HepG2 (cell line): Measurements from ENCODE around the gene TUBA1A. TPM values are rescaled to one million over a fixed set of nuclear protein-coding genes. Genes with fewer than 3 reads are reported as not detected.

Experiments
- ATAC-seq: fragments of 200-7000 bp; cut with Tn5 transposase; 3 replicates; pipeline ENCODE4 v1.9.1; 2020; ENCODE audit warnings: mild to moderate bottlenecking, moderate library complexity
- BruUV-seq: library from RNA; stranded (reverse); fragments of 400-500 nt; replicated peaks from 2 replicates; lab custom pipeline; 2021; lab: Mats Ljungman, UMichigan
- CTCF ChIA-PET: fragments of 300-600 bp; formaldehyde crosslinking; extraction: SDS; loops from one replicate; lab custom pipeline; 2021; ENCODE audit warnings: low total read pairs, inconsistent platforms, low intra/inter-chr PET ratio; lab: Yijun Ruan, JAX
- POLR2A ChIA-PET: fragments of 350-600 bp; sonication (Branson Sonifier 250); formaldehyde crosslinking; loops from one replicate; lab custom pipeline; 2020; ENCODE audit warnings: antibody characterized with exemption, inconsistent platforms; lab: Yijun Ruan, JAX
- DNase-seq: peaks from one replicate; pipeline ENCODE4 v3.0.0-alpha.2; 2015; ENCODE audit warnings: low spot score
- FAIRE-seq: peaks from 3 replicates; lab custom pipeline; 2011; peaks lifted over from hg19 to GRCh38; lab: Jason Lieb, UNC
- H2AFZ ChIP-seq: one replicate; pipeline ENCODE4 v1.6.1; 2011; ENCODE audit warnings: low read length, inconsistent platforms
- H3K27ac ChIP-seq: fragments of 300-600 bp; 3 replicates; pipeline ENCODE4 v1.8.0; 2011; ENCODE audit warnings: mixed run types, mild to moderate bottlenecking, mixed read lengths, low read length, inconsistent platforms; ENCODE audit not compliant: insufficient read depth; ENCODE audit errors: extremely low read length
- H3K27me3 ChIP-seq, 2 experiments: fragments of 200-600 bp in 1 of 2; 2 replicates in 1 of 2; 3 replicates in 1 of 2; pipeline versions ENCODE4 v1.6.0 to v1.8.0; 2011; ENCODE audit warnings: low read length in 2 of 2, mild to moderate bottlenecking in 2 of 2, moderate library complexity in 2 of 2, inconsistent platforms in 1 of 2; ENCODE audit not compliant: insufficient read depth in 2 of 2, control insufficient read depth in 1 of 2
- H3K36me3 ChIP-seq, 2 experiments: fragments of 200-600 bp in 1 of 2; replicated peaks in 1 of 2; 2 replicates in 1 of 2; 3 replicates in 1 of 2; pipeline versions ENCODE4 v1.5.1 to v1.8.0; 2011; ENCODE audit warnings: low read length in 2 of 2, inconsistent platforms in 1 of 2; ENCODE audit not compliant: insufficient read depth in 2 of 2, control insufficient read depth in 1 of 2
- H3K4me1 ChIP-seq: 2 replicates; pipeline ENCODE4 v1.5.1; 2012; ENCODE audit warnings: low read length, inconsistent platforms; ENCODE audit not compliant: insufficient read depth
- H3K4me2 ChIP-seq: 2 replicates; pipeline ENCODE4 v1.6.0; 2011; ENCODE audit warnings: low read depth, low read length, inconsistent platforms
- H3K4me3 ChIP-seq, 3 experiments: fragments of 200-600 bp in 1 of 3; sonication (generic), shearing (Covaris generic) in 1 of 3; replicated peaks in 1 of 3; 2 replicates each; pipeline ENCODE4 v1.5.1; 2011 to 2016; ENCODE audit warnings: low read length in 3 of 3, inconsistent platforms in 2 of 3, low read depth in 2 of 3, mild to moderate bottlenecking in 2 of 3, control low read depth in 1 of 3, mixed read lengths in 1 of 3; ENCODE audit not compliant: insufficient read depth in 1 of 3
- H3K79me2 ChIP-seq: one replicate; pipeline ENCODE4 v1.6.1; 2011; ENCODE audit warnings: low read length, inconsistent platforms; ENCODE audit not compliant: insufficient read depth
- H3K9ac ChIP-seq: 2 replicates; pipeline ENCODE4 v1.6.0; 2011; ENCODE audit warnings: mild to moderate bottlenecking, low read depth, low read length, inconsistent platforms; ENCODE audit not compliant: insufficient read depth
- H3K9me3 ChIP-seq: 2 replicates; pipeline ENCODE4 v1.5.1; 2012; ENCODE audit warnings: mild to moderate bottlenecking, low read length
- H4K20me1 ChIP-seq: 2 replicates; pipeline ENCODE4 v1.6.0; 2011; ENCODE audit warnings: inconsistent platforms, mild to moderate bottlenecking, low read length, moderate library complexity; ENCODE audit not compliant: insufficient read depth
- CBX5 ChIP-seq: sonication (generic); formaldehyde crosslinking; IDR thresholded peaks from 2 replicates; pipeline ENCODE4 v1.4.0; 2020; ENCODE audit warnings: missing genetic modification reagents, borderline replicate concordance
- CHCHD3 ChIP-seq: sonication (generic); formaldehyde crosslinking; IDR thresholded peaks from 2 replicates; pipeline ENCODE4 v1.8.0; 2022; ENCODE audit warnings: mild to moderate bottlenecking, missing genetic modification reagents, moderate library complexity
- HNF1B ChIP-seq: sonication (generic); formaldehyde crosslinking; IDR thresholded peaks from 2 replicates; pipeline ENCODE4 v1.5.1; 2020; ENCODE audit warnings: mild to moderate bottlenecking, moderate library complexity, missing genetic modification reagents
- HNRNPH1 ChIP-seq: fragments of 200-400 bp; formaldehyde crosslinking; optimal IDR thresholded peaks from 2 replicates; pipeline ENCODE3; 2017; ENCODE audit warnings: mild to moderate bottlenecking, low read depth, low read length
- KLF12 ChIP-seq: sonication (generic); formaldehyde crosslinking; IDR thresholded peaks from 2 replicates; pipeline ENCODE4 v1.4.0; 2020; ENCODE audit warnings: missing genetic modification reagents, borderline replicate concordance
- MIER2 ChIP-seq: IDR thresholded peaks from 2 replicates; pipeline ENCODE4 v1.6.1; 2016; ENCODE audit warnings: missing biosample characterization, missing genetic modification reagents
- NONO ChIP-seq, 2 experiments: fragments of 450-650 bp in 1 of 2; sonication (generic) in 1 of 2; formaldehyde crosslinking in 1 of 2; IDR thresholded peaks in 1 of 2; conservative IDR thresholded peaks in 1 of 2; 2 replicates each; pipeline versions ENCODE4 v1.6.1 to v1.8.0; 2017 to 2022; ENCODE audit warnings: mild to moderate bottlenecking in 1 of 2, missing genetic modification reagents in 1 of 2, moderate library complexity in 1 of 2
- PHB2 ChIP-seq: fragments of 450-650 bp; IDR thresholded peaks from 2 replicates; pipeline ENCODE4 v1.6.1; 2018; ENCODE audit not compliant: partially characterized antibody
- PHF20 ChIP-seq: sonication (generic); formaldehyde crosslinking; IDR thresholded peaks from 2 replicates; pipeline ENCODE4 v1.5.0; 2020; ENCODE audit warnings: mild to moderate bottlenecking, missing genetic modification reagents
- SATB2 ChIP-seq: sonication (generic); formaldehyde crosslinking; IDR thresholded peaks from 2 replicates; pipeline ENCODE4 v1.5.0; 2020; ENCODE audit warnings: missing genetic modification reagents
- XRCC5 ChIP-seq: fragments of 200-400 bp; formaldehyde crosslinking; optimal IDR thresholded peaks from 2 replicates; pipeline ENCODE3; 2017; ENCODE audit warnings: mild to moderate bottlenecking, low read length
- ZBTB44 ChIP-seq: sonication (generic); formaldehyde crosslinking; IDR thresholded peaks from 2 replicates; pipeline ENCODE4 v1.4.0; 2020; ENCODE audit warnings: missing genetic modification reagents
- ZNF143 ChIP-seq: sonication (generic); formaldehyde crosslinking; IDR thresholded peaks from 2 replicates; pipeline ENCODE4 v1.4.0; 2020; ENCODE audit warnings: missing genetic modification reagents
- ZNF296 ChIP-seq: sonication (generic); formaldehyde crosslinking; conservative IDR thresholded peaks from 2 replicates; pipeline ENCODE4 v1.5.0; 2020; ENCODE audit warnings: mild to moderate bottlenecking, missing genetic modification reagents
- ZNF549 ChIP-seq: sonication (generic); formaldehyde crosslinking; IDR thresholded peaks from 2 replicates; pipeline ENCODE4 v1.5.0; 2020; ENCODE audit warnings: missing genetic modification reagents
- ZNF775 ChIP-seq: sonication (generic); formaldehyde crosslinking; IDR thresholded peaks from 2 replicates; pipeline ENCODE4 v1.4.0; 2020; ENCODE audit warnings: missing genetic modification reagents, mild to moderate bottlenecking, moderate library complexity, borderline replicate concordance
- ZSCAN31 ChIP-seq: sonication (generic); formaldehyde crosslinking; IDR thresholded peaks from 2 replicates; pipeline ENCODE4 v1.5.0; 2020; ENCODE audit warnings: low read depth, mild to moderate bottlenecking, missing genetic modification reagents
- ZSCAN9 ChIP-seq: IDR thresholded peaks from 2 replicates; pipeline ENCODE4 v1.6.1; 2016; ENCODE audit warnings: borderline replicate concordance
- WGBS: methylation state at CpG from one replicate; pipeline ENCODE4 v1.1.6; 2017; ENCODE audit warnings: low lambda C conversion rate; 5-methylcytosine and 5-hydroxymethylcytosine counted together
- in situ Hi-C: cut with HindIII; loops from 2 replicates; pipeline ENCODE4 v1.10.0; 2017; ENCODE audit warnings: low pct_unique_long_range_greater_than_20kb; ENCODE audit not compliant: extremely low pct_ligation_motif_present
- intact Hi-C: fragments of 100-400 bp; cut with micrococcal nuclease; formaldehyde crosslinking; loops from one replicate; pipeline ENCODE4 v1.10.0; 2022; ENCODE audit not compliant: unreplicated experiment
- polyA plus RNA-seq, 8 experiments: library from polyadenylated mRNA; depleted of rRNA in 3 of 8; stranded (reverse) in 7 of 8; unstranded in 1 of 8; fragments of >200 nt; fragmentation: Illumina TruSeq in 4 of 8; extraction: Trizol in 4 of 8; gene quantifications; 2 replicates each; pipeline versions ENCODE4 v1.2.1 to v1.2.3, GENCODE V29; 2011 to 2016; ENCODE audit warnings: low read depth in 4 of 8, missing spikeins in 1 of 8, mixed read lengths in 1 of 8; ENCODE audit not compliant: insufficient read depth in 1 of 8
- total RNA-seq, 5 experiments: library from RNA; depleted of rRNA; stranded (reverse); fragments of >200 nt; fragmentation: Illumina TruSeq; extraction: Trizol; gene quantifications; 2 replicates each; pipeline ENCODE4 v1.2.3, GENCODE V29; 2016; ENCODE audit warnings: low read depth in 1 of 5
- TF ChIP-seq, protein P1 (sequence below): sonication (generic); formaldehyde crosslinking; IDR thresholded peaks from 2 replicates; pipeline ENCODE4 v1.5.0; 2020; ENCODE audit warnings: missing genetic modification reagents, mild to moderate bottlenecking, borderline replicate concordance
- TF ChIP-seq, protein P2 (sequence below): sonication (generic); formaldehyde crosslinking; IDR thresholded peaks from 2 replicates; pipeline ENCODE4 v1.5.0; 2020; ENCODE audit warnings: mild to moderate bottlenecking, missing genetic modification reagents

TUBA1A gene
- total and polyA plus RNA-seq, 2 of the 13 experiments (the other 11 are each of a cell fraction or from before 2014, with no cell fraction given) = 20.7 to 24.8 TPM

DNA sequence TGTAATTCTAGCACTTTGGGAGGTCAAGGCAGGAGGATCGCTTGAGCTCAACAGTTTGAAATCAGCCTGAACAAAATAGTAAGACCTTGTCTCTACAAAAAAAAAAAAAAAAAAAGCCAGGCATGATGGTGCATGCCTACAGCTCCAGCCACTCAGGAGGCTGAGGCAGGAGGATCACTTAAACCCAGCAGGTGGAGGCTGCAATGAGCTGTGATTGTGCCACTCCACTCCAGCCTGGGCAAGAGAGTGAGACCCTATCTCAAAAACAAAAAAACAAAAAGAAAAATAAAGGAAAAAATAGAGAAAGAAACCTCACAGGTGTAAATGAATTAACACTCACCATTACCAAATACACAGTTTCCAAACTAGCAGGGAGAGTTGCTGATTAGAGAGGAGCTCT lies 34.2 kb upstream of the TUBA1A start (continued):
- no peak for TF ChIP-seq NONO (IDR thresholded peaks at IDR 0.05)
- TF ChIP-seq NONO (CRISPR knock-in tag; conservative IDR thresholded peaks at IDR 0.05) = no peak
- TF ChIP-seq XRCC5 = no peak
- TF ChIP-seq ZBTB44 (CRISPR knock-in tag) = no peak
- TF ChIP-seq ZSCAN31 (CRISPR knock-in tag) = no peak
- no peak for TF ChIP-seq ZNF549 (CRISPR knock-in tag)
- TF ChIP-seq, all 625 proteins: peak for 0

- CTCF ChIA-PET = no interaction called here
- TF ChIP-seq ZNF143 (CRISPR knock-in tag) = no peak
- no peak for TF ChIP-seq MIER2 (CRISPR knock-in tag)
- no peak for TF ChIP-seq PHF20 (CRISPR knock-in tag)
- TF ChIP-seq, protein P1, sequence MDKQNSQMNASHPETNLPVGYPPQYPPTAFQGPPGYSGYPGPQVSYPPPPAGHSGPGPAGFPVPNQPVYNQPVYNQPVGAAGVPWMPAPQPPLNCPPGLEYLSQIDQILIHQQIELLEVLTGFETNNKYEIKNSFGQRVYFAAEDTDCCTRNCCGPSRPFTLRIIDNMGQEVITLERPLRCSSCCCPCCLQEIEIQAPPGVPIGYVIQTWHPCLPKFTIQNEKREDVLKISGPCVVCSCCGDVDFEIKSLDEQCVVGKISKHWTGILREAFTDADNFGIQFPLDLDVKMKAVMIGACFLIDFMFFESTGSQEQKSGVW (CRISPR knock-in tag) = no peak
- no peak for TF ChIP-seq PHB2
- TF ChIP-seq, protein P2, sequence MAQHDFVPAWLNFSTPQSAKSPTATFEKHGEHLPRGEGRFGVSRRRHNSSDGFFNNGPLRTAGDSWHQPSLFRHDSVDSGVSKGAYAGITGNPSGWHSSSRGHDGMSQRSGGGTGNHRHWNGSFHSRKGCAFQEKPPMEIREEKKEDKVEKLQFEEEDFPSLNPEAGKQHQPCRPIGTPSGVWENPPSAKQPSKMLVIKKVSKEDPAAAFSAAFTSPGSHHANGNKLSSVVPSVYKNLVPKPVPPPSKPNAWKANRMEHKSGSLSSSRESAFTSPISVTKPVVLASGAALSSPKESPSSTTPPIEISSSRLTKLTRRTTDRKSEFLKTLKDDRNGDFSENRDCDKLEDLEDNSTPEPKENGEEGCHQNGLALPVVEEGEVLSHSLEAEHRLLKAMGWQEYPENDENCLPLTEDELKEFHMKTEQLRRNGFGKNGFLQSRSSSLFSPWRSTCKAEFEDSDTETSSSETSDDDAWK (CRISPR knock-in tag) = no peak
- no peak for TF ChIP-seq ZNF296 (CRISPR knock-in tag)
- TF ChIP-seq HNRNPH1 = no peak
- no peak for TF ChIP-seq HNF1B (CRISPR knock-in tag)
- no peak for TF ChIP-seq CHCHD3 (CRISPR knock-in tag)
- TF ChIP-seq KLF12 (CRISPR knock-in tag) = no peak
- TF ChIP-seq SATB2 (CRISPR knock-in tag) = no peak
- no peak for TF ChIP-seq ZNF775 (CRISPR knock-in tag)
- no peak for TF ChIP-seq CBX5
- TF ChIP-seq ZSCAN9 = no peak
Observed at GRCh38 chr12:49220972-49221371, 32.1 kb upstream of the TUBA1A start.

More at GRCh38 chr12:49220972-49221371, 32.1 kb upstream of the TUBA1A start:
- H3K79me2 ChIP-seq = no peaks in the 10 kb centered on the region
- no peak overlapping the region for H3K4me3 ChIP-seq
- H3K4me1 ChIP-seq = no peaks in the 10 kb centered on the region
- no peak for FAIRE-seq
- no peak overlapping the region for H2AFZ ChIP-seq
- no peaks in the 10 kb centered on the region; a peak in 1 of 5 replicates for H3K27me3 ChIP-seq
- in situ Hi-C loops (no loop called here), intact Hi-C loops (no loop called here)
- H3K36me3 ChIP-seq = no peaks in the 10 kb centered on the region
- H3K9me3 ChIP-seq = no peaks in the 10 kb centered on the region
- H4K20me1 ChIP-seq = no peaks in the 10 kb centered on the region
- POLR2A ChIA-PET = no interaction called here
- no peak for ATAC-seq
- DNase-seq = no peak
- no peak overlapping the region for H3K27ac ChIP-seq
- no peak overlapping the region for H3K4me2 ChIP-seq
- WGBS = 29% methylated on average over 4 of the region's 4 CpGs
- no TSS peak for BruUV-seq
- no peak overlapping the region for H3K9ac ChIP-seq
